ENCODE results near the gene MMP24OS.

Gene MMP24OS

DNA sequence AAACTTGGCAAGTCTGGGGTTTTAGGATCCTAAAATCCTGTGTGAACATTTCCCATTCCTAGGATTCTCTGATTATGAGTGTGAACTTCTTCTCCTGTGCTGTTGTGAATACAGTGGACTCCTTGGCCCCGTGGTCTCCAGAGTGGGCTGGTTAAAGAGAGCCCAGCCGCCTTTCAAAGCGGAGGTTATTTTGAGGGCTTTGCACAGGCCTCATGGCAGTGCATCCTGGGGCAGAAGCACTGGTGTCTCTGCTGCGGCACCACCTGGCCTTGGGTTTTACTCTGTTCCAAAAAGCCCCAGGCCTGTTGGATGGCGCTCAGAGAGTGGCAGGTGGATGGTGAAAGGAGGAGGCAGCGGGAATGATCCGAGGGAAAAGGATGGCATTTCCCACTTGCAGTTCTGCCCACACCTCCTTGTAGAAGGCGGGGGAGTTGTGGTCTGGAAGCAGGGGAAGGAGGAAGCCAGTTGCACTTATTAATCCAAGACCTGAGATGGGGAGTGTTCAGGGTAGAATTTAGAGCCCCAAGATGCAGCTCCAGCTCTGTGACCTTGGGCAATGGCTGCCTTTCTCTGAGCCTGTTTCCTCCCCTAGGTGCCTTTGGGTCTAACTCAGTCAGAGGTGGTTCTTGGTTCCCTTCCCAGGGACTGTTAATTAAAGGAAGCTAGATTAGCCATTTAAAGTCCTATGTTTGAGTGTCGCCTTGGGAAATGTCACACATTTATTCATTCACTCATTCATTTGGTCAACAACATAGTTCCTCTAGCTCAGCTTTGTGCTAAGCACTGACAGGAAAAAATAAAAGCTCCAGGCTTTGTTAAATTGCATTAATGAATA lies 29.1 kb downstream of the MMP24OS start:
- no peak for DNase-seq

DNA sequence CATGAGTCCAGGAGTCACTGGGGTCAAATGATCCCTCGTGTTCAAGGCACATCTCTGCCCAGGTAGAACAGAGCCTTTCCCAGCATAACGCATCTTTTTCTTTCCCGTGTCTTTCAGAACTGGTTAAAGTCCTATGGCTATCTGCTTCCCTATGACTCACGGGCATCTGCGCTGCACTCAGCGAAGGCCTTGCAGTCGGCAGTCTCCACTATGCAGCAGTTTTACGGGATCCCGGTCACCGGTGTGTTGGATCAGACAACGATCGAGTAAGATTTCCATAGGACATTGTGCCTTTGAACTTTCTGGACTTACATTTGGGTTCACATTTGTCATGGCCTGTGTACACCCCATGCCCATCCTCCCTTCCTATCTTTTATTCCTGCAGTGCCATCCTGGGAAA lies 31.2 kb downstream of the MMP24OS start:
- no peak for DNase-seq

DNA sequence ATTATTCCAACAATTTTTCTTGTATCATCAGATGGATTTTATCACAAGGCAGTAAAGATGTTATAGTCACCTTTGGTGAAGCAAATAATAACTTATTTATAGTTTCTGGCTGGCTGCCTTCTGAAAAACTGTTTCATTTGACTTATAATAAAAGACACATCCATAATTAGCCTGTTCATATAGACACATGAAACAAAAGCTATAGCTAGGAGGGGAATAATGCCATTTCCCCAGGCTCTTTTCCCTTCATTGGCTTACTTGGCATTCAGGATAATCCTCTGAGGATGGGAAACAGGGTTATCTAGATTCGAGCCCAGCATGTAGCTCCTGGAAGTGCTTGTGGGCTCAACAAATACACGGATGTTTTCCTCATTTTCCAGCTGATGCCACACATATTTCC lies 33.9 kb downstream of the MMP24OS start:
- no peak for DNase-seq

DNA sequence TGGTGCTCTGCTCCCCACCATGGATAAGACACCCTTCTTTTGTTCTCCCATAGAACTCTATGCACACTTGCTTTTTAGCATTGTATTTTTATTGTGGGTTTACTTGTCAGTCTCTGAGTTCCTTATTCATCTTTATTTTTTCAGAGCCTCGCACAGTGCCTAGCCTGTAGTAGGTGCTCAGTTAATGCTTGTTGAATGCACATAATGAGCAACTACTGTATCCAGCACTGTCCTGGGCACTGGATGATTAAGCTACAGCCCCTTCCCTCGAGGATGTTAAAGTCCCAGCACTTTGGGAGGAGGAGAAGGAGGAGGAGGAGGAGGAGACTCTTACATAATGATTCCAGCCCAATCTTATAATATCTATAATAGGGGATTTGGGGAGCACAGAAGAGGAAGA lies 34.6 kb downstream of the MMP24OS start:
- no peak for DNase-seq

DNA sequence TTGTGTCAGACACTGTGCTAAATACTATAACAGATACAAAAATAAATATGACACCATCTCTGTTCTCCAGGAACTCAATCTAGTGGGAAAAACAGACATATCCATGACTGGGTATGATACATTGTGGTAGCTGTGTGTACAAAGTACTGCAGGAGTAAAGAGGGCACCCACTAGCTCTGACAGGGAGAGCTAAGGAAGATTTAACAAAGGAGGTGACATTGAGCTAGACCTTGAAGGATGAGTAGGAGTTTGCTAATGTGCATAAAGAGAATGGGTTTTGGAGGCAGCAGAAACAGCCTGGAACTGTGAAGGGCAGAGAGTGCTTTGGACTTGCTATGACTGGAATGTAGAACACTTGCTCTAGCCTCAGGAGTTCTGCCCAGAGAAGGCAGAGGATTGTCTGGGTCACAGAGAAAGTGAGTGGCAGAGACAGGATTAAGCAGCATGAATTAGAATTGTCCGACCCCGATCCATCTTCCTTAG lies 37.1 kb downstream of the MMP24OS start:
- no peak for DNase-seq

DNA sequence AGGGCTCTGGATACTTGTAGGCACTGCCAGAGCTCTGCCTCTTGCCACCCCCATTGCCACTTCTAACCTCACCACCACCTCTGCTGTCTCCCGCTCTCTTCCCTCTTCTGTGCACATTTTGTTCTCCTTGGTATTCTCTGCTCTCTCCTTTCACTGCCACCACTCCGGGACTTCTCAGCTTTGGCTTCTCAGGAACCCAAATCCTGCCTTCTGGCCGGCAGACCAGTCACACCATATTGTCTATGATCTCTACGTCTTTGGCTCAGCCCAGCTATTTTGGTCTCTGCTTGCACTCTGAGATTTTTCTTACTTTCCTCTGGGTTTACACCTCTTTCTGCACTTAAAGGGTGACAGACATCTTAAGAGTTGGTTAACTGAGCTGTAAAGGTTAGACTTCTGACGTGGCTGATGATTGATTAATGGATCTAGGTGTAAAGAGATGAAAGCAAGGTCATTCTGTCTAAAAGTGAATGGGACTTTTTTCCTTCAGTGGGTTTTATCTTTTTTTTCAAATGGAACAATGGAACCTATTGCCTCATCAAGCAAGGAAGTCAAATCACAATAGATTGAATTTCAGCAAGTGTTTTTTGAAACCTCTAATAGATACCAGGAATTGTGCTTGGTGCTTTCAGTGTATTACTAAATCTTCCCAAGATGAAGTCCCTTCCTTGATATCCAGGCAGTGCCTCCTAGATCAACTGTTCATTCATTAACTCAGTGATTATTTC lies 37.7 kb downstream of the MMP24OS start:
- DNase-seq: no peak

DNA sequence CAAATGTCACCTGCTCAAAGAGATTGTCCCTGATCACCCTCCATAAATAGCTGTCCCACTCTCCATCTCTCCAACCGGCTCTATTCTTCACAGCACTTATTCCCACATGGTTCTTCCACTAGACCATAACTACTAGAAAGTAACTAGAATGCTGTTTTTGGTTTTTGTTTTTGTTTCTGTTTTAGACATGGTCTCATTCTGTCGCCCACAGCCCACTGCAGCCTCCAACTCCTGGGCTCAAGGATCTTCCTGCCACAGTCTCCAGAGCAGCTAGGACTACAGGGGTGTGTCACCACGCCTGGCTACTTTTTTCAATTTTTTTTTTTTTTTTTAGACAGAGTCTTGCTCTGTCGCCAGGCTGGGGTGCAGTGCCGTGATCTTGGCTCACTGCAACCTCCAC lies 39.2 kb downstream of the MMP24OS start:
- DNase-seq: no peak

DNA sequence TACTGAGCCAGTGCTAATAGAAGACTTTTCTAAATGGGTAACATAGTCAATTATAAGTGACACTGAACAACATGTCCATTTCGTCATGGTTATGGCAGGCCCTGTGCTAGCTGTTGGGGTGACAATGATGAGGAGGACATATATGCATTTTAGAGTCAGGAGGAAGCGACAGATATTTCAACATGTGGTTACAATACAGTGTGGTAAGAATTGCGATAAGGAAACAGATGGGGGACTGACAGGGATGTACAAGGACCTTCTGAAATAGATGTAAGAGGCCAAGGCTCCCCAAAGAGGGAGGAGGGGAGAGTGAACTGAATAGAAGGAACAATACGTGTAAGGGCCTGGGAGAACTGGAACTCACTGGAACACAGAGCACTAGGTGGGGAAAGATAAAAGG lies 39.8 kb downstream of the MMP24OS start:
- DNase-seq: no peak

DNA sequence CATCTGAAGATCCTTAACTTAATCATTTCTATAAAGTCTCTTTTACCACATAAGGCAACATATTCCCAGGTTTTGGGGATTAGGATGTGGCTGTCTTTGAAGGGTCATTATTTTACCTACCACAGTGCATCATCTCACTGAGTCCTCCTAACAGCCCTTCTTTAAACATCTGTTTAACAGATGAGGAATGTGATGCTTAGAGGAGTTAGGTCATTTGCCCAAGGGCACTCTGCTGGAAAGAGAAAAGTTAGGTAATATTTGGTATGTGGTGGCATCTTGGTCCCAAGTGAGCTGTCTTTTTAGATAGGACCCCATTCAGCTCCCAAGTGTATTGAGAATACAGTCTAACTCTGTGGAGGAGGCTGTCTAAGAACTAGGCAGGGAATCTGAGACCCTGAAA lies 40.4 kb downstream of the MMP24OS start:
- no peak for DNase-seq

DNA sequence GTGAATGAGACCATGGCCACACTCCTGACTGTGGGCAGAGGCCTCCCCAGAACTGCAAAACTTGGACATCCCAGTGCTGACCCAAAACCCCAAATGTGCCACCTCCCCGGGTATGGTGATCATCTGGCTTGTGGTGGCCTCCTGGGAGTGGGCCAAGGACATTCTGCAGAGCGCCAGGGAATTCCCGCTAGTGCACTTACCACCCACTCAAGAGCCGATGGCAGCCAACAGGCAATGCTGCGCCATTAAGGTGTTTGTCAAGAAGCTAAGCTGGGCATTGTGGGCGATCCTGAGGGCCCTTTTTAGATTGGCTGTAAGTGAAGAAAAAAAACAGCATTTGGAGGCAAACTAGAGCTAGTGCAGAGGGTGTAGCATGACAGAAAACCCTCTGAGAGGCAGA lies 42.0 kb downstream of the MMP24OS start:
- no peak for DNase-seq

DNA sequence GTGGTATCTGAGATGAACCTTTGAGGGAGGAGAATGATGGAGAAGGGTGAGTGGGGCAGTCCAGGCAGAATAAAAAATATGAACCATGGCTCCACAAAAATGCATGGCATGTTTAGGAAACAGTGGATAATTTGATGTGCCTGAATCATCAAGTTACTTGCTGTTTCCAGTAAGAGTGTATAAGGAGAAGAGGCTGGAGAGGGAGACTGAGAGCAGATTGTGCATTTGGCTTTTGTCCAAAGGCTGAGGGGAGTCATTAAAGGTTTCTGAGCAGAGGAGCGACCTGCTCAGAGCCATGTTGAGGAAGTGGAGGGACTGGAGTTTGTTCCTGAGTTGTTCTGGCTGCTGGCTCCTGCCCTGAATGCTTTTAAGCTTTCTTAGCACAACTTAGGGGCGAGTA lies 45.3 kb downstream of the MMP24OS start:
- DNase-seq: no peak

DNA sequence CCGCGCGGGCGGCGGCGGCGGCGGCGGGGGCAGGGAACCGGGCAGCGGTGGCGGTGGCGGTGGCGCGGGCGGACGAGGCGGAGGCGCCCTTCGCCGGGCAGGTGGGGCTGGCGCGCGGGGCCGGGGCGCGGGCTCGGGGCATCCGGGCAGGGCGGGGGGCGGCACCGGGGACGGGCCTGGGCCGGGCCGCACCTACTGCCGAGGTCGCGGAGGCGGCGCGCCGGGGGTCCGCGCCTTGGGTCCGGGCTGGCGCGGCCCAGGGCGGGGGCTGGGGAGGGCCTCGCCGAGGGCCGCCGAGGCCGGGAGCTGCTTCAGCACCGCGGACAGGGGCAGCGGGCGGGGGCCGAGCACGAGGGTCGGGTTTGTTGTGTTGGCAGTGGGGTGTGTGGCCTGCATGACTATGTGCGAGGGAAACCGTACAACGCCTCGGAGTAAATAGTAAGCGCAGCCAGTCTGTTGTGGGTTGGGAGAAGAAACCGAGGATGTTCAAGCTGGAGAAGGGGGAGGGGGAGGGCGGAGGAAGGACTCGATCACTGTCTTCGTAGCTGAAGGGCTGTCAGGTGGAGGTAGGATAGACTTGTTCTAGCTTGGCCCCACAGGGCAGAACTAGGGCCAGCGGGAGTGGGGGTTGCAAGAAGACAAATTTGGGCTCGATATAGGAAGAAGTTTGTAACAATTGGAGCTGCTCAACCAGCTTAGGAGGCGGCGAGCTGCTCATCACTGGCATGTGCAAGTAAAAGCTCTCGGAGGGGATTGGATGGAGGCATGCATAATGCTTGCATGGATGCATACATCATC lies 50.8 kb downstream of the MMP24OS start:
- peak; percentile 2 to 39 for DNase-seq

Data from SHP77 (cell line).